Activated T-helper 1 cell treated with anti-CD3 and anti-CD28 coated beads, Interleukin-12 subunit alpha, Interleukin-12 subunit beta, Interleukin-2, Interleukin-4 antibody, amounts not matched to agents 30 ng/mL and 10 ng/mL and 1 ng/mL, durations not matched to agents 14 hours and 24 hours and 36 hours (primary cell): ENCODE data around the gene STRADA. TPM values are rescaled to one million over a fixed set of nuclear protein-coding genes. Genes with fewer than 3 reads are reported as not detected.

Source experiments
- DNase-seq: peaks from one replicate; pipeline ENCODE4 v3.0.0; 2021; ENCODE audit warnings: low spot score
- H3K27ac Mint-ChIP-seq: one replicate; pipeline ENCODE4 v1.8.0; 2021; ENCODE audit warnings: mild to moderate bottlenecking, mixed read lengths
- H3K27me3 Mint-ChIP-seq: one replicate; pipeline ENCODE4 v1.8.0; 2022; ENCODE audit warnings: mild to moderate bottlenecking, moderate library complexity, mixed read lengths; ENCODE audit not compliant: insufficient read depth
- H3K36me3 Mint-ChIP-seq: one replicate; pipeline ENCODE4 v1.8.0; 2021; ENCODE audit warnings: low read depth, mixed read lengths
- H3K4me1 Mint-ChIP-seq: one replicate; pipeline ENCODE4 v1.8.0; 2021; ENCODE audit warnings: low read depth, mixed read lengths
- H3K4me3 Mint-ChIP-seq: one replicate; pipeline ENCODE4 v1.8.0; 2021; ENCODE audit warnings: mild to moderate bottlenecking, moderate library complexity, mixed read lengths
- H3K9me3 Mint-ChIP-seq: one replicate; pipeline ENCODE4 v1.8.0; 2021; ENCODE audit warnings: mixed read lengths
- intact Hi-C: fragments of 100-400 bp; cut with micrococcal nuclease; formaldehyde crosslinking; loops from one replicate; pipeline ENCODE4 v1.15.1; 2024
- total RNA-seq: library from RNA; stranded (reverse); gene quantifications from 2 replicates; pipeline ENCODE4 v1.2.3, GENCODE V29; 2022

STRADA gene
- total RNA-seq, 1 donor from 2014 or later: 59.1 TPM

DNA sequence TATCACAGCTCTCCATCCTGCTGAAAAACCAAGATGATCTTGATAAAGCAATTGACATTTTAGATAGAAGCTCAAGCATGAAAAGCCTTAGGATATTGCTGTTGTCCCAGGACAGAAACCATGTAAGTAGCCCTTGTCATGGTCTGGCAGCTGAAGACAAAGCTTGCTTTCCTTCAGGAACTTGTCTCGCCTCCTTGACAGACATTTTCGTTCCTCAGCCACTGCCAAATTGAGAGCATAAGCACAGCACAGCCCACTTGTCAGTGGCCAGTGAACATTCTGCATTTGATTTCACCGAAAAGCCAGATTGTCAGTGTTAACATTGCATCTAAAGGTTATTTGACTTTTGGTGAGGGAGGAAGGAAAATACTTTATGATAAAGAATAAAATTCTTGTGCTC is 83.8 kb downstream of the STRADA start:
- intact Hi-C loops: no loop called here
- H3K4me1 Mint-ChIP-seq: no peaks in the 10 kb centered on the region
- no peaks in the 10 kb centered on the region for H3K9me3 Mint-ChIP-seq
- H3K4me3 Mint-ChIP-seq: no peak overlapping the region
- H3K27me3 Mint-ChIP-seq: no peaks in the 10 kb centered on the region
- H3K27ac Mint-ChIP-seq: no peak overlapping the region
- peaks cover 30% of the 10 kb centered on the region for H3K36me3 Mint-ChIP-seq
- no peak for DNase-seq

- DNase-seq: no peak
- Mint-ChIP-seq H3K36me3 (peaks cover 34% of the 10 kb centered on the region), H3K27ac (no peak overlapping the region), H3K4me1 (peaks cover 7% of the 10 kb centered on the region), H3K27me3 (no peaks in the 10 kb centered on the region), H3K4me3 (no peak overlapping the region), H3K9me3 (no peaks in the 10 kb centered on the region)
- intact Hi-C loops: no loop called here
Measured at GRCh38 chr17:63653050-63653449, 88.5 kb downstream of the STRADA start.

Other genes with a start within 250 kb of the STRADA start
- gene KCNH6, start 218.4 kb downstream of the STRADA start, total RNA-seq: not detected in 2 replicates
- gene DCAF7, start 191.3 kb downstream of the STRADA start, total RNA-seq: 116 and 121 TPM in 2 replicates
- 30.8 and 32.0 TPM in 2 replicates for gene TACO1, start 140.9 kb downstream of the STRADA start, total RNA-seq
- 27.9 and 29.6 TPM in 2 replicates for gene MAP3K3, start 119.4 kb downstream of the STRADA start, total RNA-seq
- 228 and 233 TPM in 2 replicates for gene LIMD2, start 41.7 kb downstream of the STRADA start, total RNA-seq
- gene CCDC47, start 31.8 kb upstream of the STRADA start, total RNA-seq: 74.8 and 79.2 TPM in 2 replicates
- gene DDX42, start 32.4 kb upstream of the STRADA start, total RNA-seq: 147 and 149 TPM in 2 replicates
- 185 and 195 TPM in 2 replicates for gene PSMC5, start 85.6 kb upstream of the STRADA start, total RNA-seq
- 95.6 and 100 TPM in 2 replicates for gene FTSJ3, start 85.9 kb upstream of the STRADA start, total RNA-seq
- 116 TPM in 2 replicates for gene SMARCD2, start 100.9 kb upstream of the STRADA start, total RNA-seq
- not detected in 2 replicates for gene CSH2, start 131.9 kb upstream of the STRADA start, total RNA-seq
- not detected in 2 replicates for gene GH2, start 140.1 kb upstream of the STRADA start, total RNA-seq
- not detected in 2 replicates for gene CSH1, start 154.8 kb upstream of the STRADA start, total RNA-seq
- not detected in 2 replicates for gene CSHL1, start 169.5 kb upstream of the STRADA start, total RNA-seq
- not detected in 2 replicates for gene GH1, start 177.0 kb upstream of the STRADA start, total RNA-seq
- gene CD79B, start 190.5 kb upstream of the STRADA start, total RNA-seq: 28.9 and 31.8 TPM in 2 replicates
- 0.13 and 0.22 TPM in 2 replicates for gene SCN4A, start 231.1 kb upstream of the STRADA start, total RNA-seq